Activated T-cell treated with anti-CD3 and anti-CD28 coated beads, Interleukin-2, amount 50 U/mL, for 4 hours (primary cell): Measurements from ENCODE around the gene CAV3. TPM values are rescaled to one million over a fixed set of nuclear protein-coding genes. Genes with fewer than 3 reads are reported as not detected.
A peak's percentile ranks its signal among the peaks of the same experiment; 100 is the strongest.

ENCODE experiments used
- ATAC-seq, 2 donors: fragments of 200-7000 bp; cut with Tn5 transposase; one replicate each; pipeline ENCODE4 v1.10.0; 2021
- DNase-seq: peaks from one replicate; pipeline ENCODE4 v3.0.0-alpha.2; 2020
- H3K27me3 Mint-ChIP-seq: one replicate; pipeline ENCODE4 v1.8.0; 2021; ENCODE audit warnings: low read depth, mixed read lengths
- H3K36me3 Mint-ChIP-seq: one replicate; pipeline ENCODE4 v1.8.0; 2022; ENCODE audit warnings: mixed read lengths; ENCODE audit not compliant: insufficient read depth
- H3K4me1 Mint-ChIP-seq: one replicate; pipeline ENCODE4 v1.8.0; 2021; ENCODE audit warnings: low read depth, mixed read lengths
- H3K4me3 Mint-ChIP-seq: one replicate; pipeline ENCODE4 v1.8.0; 2021; ENCODE audit warnings: mild to moderate bottlenecking, moderate library complexity, mixed read lengths
- H3K9me3 Mint-ChIP-seq: one replicate; pipeline ENCODE4 v1.8.0; 2021; ENCODE audit warnings: mixed read lengths
- total RNA-seq, 3 donors: library from RNA; stranded (reverse); gene quantifications; one replicate each; pipeline ENCODE4 v1.2.1, GENCODE V29; 2021

The CAV3 gene
- total RNA-seq, 3 donors from 2014 or later, result not detected

DNA sequence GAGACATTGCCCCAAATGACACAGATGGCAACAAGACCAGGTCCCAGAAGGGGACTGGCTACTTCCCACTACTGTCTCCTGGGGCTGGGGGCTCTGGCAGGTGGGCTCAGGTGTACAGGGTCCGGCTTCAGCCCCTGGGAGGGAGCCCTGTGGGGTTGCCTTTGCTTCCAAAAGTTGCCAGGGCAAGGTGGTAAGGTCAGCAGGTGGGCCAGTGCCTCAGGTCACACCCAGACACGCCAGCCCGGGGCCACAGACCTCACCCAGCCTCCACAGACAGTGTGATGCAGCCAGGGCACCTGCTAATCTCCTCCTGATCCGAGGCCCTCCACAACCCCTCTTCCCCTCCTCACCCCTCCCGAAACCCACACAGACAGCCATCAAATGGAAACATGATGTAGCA is 28.3 kb downstream of the CAV3 start:
- no peak for ATAC-seq
- H3K9me3 Mint-ChIP-seq, result no peaks in the 10 kb centered on the region
- no peak for DNase-seq
- H3K36me3 Mint-ChIP-seq, result no peaks in the 10 kb centered on the region
- peaks cover 1% of the 10 kb centered on the region for H3K27me3 Mint-ChIP-seq
- no peak overlapping the region for H3K4me3 Mint-ChIP-seq
- no peaks in the 10 kb centered on the region for H3K4me1 Mint-ChIP-seq

DNA sequence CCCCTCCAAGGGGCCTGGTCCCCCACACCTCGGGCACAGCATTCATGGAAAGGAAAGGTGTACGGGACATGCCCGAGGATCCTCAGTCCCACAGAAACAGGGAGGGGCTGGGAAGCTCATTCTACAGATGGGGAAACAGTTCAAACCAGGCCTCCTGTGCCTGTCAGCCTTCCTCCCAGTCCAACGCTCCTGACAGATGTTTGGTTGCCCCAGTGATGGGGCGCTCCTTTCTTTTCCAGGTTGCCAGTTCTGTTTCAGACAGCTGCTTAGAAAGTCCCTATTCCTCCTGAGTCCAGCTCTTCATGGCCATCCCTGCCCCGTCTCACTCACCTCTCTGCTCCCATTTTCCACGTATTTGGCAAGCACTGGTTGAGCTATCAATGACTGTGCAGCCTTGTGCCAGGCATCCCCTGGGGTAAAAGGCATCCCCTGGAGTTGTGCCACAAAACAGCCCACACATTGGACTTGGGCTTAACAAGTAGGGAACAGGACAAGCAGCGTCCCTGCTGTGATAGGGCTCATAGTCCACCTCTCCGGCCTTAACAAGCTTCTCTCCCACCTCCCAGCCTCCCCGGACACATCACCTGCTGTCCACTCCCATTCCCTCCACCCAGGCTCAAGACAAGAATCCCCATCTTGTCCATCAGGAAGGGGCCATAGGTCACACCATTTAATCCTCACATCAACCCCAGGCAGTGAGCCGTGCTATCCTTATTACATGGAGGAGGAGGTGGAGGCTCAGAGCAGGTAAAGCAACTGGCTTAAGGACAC is 29.2 kb downstream of the CAV3 start:
- no peaks in the 10 kb centered on the region for H3K9me3 Mint-ChIP-seq
- H3K27me3 Mint-ChIP-seq, result peaks cover 1% of the 10 kb centered on the region
- no peak for ATAC-seq
- no peaks in the 10 kb centered on the region for H3K36me3 Mint-ChIP-seq
- H3K4me1 Mint-ChIP-seq, result no peaks in the 10 kb centered on the region
- no peak overlapping the region for H3K4me3 Mint-ChIP-seq
- DNase-seq, result no peak

DNA sequence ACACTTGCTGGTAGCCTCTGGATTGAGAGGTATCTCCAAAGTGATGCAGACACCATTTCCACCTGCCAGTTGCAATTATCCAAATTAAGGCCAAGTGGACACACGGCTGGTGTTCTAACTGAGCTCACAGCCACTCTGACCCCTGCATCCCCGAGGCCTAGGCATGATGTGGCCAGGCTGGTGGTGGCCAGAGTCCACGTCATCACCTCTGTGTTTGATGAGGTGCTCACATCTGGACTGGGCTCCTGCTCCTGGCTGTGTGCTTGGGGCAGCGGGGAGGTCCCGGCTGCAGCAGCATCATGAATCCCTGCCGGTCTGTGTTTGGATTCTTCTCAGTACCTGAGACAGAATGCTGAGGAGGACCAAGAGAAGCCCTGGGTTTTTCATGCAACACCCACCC is 30.9 kb downstream of the CAV3 start:
- H3K9me3 Mint-ChIP-seq, result no peaks in the 10 kb centered on the region
- no peaks in the 10 kb centered on the region for H3K36me3 Mint-ChIP-seq
- H3K4me3 Mint-ChIP-seq, result no peak overlapping the region
- DNase-seq (no peak), ATAC-seq (no peak)
- H3K27me3 Mint-ChIP-seq, result peaks cover 16% of the 10 kb centered on the region
- peaks cover 12% of the 10 kb centered on the region for H3K4me1 Mint-ChIP-seq

DNA sequence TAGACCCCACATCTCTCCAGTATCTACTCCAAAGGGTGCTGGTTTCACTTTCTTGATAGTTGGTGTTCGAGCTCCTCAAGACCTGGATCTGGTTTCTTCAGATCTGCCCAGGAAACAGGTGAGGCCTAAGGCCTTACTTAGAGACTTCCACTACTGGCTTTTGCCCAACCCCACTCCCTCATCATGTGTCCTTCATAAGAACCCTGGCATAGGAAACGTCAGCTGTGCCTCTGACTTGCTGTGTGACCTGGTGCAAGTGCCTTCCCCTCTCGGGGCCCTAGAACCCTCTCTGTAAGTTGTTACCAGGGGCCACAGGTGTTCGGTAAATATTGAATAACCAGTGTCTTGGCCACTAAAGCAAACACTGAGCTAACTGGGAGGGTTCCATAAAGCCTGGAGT is 31.9 kb downstream of the CAV3 start:
- no peak for DNase-seq
- peaks cover 26% of the 10 kb centered on the region for H3K27me3 Mint-ChIP-seq
- H3K4me1 Mint-ChIP-seq, result peaks cover 16% of the 10 kb centered on the region

DNA sequence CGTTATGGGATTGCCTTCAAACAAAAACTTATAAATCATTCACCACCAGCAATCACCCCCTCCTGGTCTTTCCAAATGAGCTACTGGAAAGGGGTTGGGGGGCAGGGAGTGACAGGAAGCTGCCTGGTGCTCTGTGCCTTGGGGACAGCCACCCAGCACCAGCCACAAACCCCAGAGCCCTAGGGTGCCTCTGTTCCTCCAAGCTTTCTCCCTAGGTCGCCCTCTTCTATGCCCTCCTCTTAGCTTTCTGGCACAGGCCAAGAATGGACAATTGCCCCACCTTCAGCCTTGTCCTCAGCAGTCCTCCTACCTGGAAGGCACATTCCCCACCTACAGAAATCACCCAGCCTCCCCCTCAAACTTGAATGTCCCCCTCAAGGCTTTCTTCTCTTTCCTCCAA is 32.5 kb downstream of the CAV3 start:
- no peaks in the 10 kb centered on the region for H3K36me3 Mint-ChIP-seq
- H3K4me3 Mint-ChIP-seq, result no peak overlapping the region
- DNase-seq, result no peak
- peaks cover 29% of the 10 kb centered on the region for H3K27me3 Mint-ChIP-seq
- peaks cover 16% of the 10 kb centered on the region for H3K4me1 Mint-ChIP-seq
- no peak for ATAC-seq
- no peaks in the 10 kb centered on the region for H3K9me3 Mint-ChIP-seq

More for the DNA sequence above, 31.9 kb downstream of the CAV3 start:
- H3K4me3 Mint-ChIP-seq, result no peak overlapping the region
- no peak for ATAC-seq
- H3K9me3 Mint-ChIP-seq, result no peaks in the 10 kb centered on the region
- H3K36me3 Mint-ChIP-seq, result no peaks in the 10 kb centered on the region

DNA sequence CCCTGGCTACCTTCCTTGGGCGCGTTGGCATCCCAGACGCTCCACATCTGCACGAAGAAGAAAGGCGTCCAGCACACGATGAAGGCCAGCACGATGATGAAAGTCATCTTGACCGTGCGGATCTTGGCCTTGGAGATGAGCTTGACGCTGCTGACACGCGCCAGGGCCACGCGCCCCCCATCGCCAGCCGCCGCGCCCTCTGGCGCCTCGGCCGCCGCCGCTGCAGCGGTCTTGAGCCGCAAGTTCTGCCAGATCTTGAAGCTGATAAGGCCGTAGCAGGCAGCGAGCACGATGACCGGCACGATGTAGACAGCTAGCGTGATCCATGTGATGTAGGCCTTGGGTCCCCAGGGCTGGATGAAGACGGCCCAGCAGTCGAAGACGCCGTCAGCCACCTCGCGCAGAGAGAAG is 33.7 kb downstream of the CAV3 start:
- Mint-ChIP-seq H3K4me1 (peaks cover 16% of the 10 kb centered on the region), H3K36me3 (no peaks in the 10 kb centered on the region), H3K27me3 (peaks cover 34% of the 10 kb centered on the region), H3K9me3 (no peaks in the 10 kb centered on the region), H3K4me3 (no peak overlapping the region)
- ATAC-seq (no peak), DNase-seq (no peak)

DNA sequence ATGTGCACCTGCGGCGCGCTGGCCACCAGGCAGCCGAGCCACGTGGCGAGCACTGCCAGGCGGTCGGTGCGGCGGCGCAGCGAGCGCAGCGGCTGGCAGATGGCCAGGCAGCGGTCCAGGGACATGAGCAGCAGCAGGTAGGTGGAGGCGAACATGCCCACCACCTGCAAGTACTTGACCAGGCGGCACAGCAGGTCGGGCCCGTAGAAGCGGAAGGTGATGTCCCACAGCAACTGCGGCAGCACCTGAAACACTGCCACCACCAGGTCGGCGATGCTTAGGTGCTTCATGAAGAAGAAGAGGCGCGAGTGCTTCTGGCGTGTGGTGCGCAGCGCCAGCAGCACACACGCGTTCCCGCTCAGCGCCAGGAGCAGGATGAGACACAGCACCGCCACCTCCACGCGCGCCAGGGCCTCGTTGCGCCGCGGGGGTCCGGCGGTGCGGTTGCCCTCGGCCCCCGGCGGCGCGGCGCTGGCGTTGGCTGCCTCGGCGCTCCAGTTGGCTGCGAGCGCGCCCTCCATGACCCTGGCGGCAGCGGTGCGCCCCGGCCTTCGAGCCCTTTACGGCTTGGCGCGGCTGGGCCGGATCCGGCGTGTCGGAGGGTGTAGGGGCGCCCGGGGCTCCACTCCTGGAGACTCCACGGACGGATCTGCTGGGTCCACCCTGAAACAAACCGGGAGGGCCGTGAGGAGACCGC is 34.2 kb downstream of the CAV3 start:
- Mint-ChIP-seq H3K4me1 (peaks cover 16% of the 10 kb centered on the region), H3K4me3 (peak overlapping the region; percentile 31), H3K9me3 (no peaks in the 10 kb centered on the region), H3K36me3 (no peaks in the 10 kb centered on the region), H3K27me3 (peaks cover 34% of the 10 kb centered on the region)
- DNase-seq (no peak), ATAC-seq (peak; percentile 23 to 36)

DNA sequence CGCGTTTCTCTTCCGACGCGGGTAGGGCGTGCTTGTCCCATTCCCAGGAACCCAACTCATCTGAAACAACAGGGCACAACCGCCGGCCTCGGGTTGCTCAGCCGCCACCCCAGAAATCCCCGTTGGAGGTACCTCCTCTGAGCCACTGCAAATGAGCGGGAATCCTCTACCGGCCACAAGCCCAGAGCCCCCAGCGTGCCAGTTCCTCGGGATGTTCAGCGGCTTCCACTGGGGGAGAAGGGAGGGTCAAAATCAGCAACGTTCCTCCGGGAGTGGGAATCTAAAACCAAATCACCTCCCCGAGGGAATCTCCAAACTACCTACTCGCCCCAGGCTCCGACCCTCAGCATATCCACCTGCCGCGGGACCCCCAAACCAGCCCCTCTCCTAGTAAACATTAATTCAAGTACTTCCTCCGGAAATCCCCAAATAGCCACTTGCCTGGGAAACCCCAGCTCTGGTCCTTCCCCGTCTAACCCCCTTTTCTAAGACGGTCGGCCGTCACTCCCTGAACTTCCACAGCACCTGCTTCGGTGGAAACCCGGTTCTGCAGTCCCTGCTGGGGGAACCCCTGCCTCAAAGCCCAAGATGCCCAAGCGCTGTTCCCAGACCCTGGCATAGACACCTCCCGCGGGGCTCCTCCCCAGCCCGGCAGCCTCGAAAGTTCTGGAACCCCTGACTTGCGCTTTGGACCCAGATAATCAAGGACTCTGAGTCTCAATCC is 34.9 kb downstream of the CAV3 start:
- peaks cover 16% of the 10 kb centered on the region for H3K4me1 Mint-ChIP-seq
- ATAC-seq (no peak), DNase-seq (no peak)
- H3K27me3 Mint-ChIP-seq, result peaks cover 34% of the 10 kb centered on the region
- H3K4me3 Mint-ChIP-seq, result peak overlapping the region; percentile 63
- H3K9me3 Mint-ChIP-seq, result no peaks in the 10 kb centered on the region
- no peaks in the 10 kb centered on the region for H3K36me3 Mint-ChIP-seq

DNA sequence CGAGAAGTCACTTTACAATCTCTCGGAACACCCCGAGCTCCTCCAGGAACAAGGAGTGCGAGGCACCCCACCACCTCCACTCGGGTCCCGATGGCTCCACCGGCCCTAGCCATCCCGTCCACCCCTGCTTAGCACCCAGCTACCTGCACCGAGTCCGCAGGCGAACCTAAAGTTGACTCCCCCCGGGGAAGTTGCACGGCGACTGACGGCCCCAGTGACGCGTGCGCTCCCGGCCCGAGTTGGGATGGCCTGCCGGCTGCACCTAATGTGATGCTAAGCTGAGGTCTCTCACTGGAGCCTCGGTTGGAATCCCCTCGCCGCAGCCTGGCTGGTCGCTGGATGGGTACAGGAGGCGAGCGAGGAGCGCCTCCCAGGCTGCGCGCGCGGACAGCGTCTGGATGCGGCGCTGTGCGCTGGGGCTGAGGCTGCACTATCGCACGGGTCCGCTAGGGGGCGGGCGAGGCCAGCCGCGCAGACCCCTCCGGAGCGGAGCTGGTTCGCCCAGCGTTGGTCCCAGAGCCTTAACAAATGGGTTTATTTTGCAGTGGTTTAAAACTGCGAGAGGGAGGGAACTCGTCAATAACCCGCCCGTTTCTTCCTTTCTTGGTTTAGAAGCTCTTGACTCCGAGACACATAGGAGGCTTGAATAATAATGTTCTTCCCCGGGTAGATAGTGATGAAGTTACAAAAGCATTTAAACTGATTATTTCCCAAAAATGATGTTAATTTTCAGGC is 35.7 kb downstream of the CAV3 start, which contains the start of gene OXTR:
Gene OXTR (minus strand): TSS at position 526 of the 735 bp plus-strand sequence. CDS start 1,426 bp downstream, outside the sequence.
- Mint-ChIP-seq H3K9me3 (no peaks in the 10 kb centered on the region), H3K36me3 (no peaks in the 10 kb centered on the region), H3K4me3 (peak within 1 kb of the TSS; percentile 63), H3K4me1 (peaks cover 16% of the 10 kb centered on the region), H3K27me3 (peaks cover 34% of the 10 kb centered on the region)
- peak; percentile 86 to 88 for ATAC-seq
- peak; percentile 27 for DNase-seq

DNA sequence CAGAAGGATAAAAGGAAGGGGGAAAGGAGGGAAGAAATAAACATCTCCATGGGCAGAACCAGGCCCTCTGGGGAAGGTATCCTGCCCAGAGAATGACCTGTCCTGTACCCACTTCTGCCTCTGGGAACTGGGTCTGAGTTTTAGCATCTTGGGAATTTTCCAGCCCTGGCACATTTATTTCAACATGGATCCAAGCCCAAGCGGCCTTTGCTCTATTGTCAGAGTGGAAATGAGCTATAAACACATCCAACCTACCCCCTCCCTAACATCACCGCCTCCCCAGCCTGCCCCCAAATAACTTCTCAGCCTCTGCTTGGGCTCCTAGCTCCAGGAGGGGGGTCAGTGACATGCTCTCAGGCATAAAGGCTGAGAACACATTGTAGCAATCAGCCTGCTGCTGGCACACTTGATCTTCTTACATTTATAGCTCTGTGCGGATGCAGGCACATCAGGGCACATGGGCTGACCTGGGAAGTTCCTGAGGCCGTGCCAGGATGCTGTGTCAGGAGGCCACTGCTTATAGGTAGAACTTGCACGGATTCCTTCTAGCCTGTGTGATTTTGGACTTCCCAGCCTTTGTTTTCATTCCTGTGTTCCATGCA is 40.4 kb downstream of the CAV3 start:
- Mint-ChIP-seq H3K4me3 (no peak overlapping the region), H3K9me3 (no peaks in the 10 kb centered on the region), H3K27me3 (peaks cover 27% of the 10 kb centered on the region), H3K4me1 (peaks cover 8% of the 10 kb centered on the region), H3K36me3 (no peaks in the 10 kb centered on the region)
- ATAC-seq (no peak), DNase-seq (no peak)

DNA sequence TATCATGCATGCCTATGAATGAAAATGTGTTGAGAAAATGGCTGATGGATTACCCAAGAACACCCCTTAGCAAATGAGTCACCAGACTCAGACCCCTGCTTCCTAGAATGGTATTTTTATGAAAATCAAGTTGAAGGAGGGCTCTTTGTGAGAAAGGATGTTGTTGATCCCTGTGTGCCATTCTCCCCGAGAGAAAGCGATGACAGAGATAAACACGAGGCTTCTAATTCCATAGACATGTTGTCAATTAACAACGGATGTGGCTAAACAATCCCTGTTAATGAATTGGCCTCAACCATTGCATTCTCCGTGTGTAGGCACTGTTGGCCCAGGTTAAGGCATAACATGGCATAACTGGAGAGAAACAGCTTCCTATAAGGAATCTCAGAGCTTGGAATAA is 41.6 kb downstream of the CAV3 start:
- H3K27me3 Mint-ChIP-seq, result peaks cover 15% of the 10 kb centered on the region
- no peak for DNase-seq

DNA sequence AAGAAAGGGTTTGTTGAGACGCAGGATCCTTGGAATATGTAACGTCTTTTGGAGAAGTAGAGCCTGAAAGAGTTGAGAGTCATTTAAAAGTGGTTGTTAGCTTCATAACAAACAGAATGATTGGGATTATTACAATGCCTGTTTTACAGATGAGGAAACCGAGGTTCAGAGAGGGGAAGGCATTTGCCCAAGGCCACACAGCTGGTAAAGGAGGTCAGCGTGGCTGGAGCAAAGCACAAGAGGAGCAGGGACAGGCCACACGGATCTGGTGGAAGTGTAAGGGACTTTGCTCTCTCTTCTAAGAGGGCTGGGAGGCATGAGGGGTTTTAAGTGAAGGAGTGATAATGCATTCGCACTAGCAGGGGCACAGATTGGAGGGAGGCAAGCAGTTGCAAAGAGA is 42.0 kb downstream of the CAV3 start:
- no peaks in the 10 kb centered on the region for H3K36me3 Mint-ChIP-seq
- H3K4me3 Mint-ChIP-seq, result no peak overlapping the region
- H3K9me3 Mint-ChIP-seq, result no peaks in the 10 kb centered on the region
- ATAC-seq (no peak), DNase-seq (no peak)
- H3K27me3 Mint-ChIP-seq, result peaks cover 11% of the 10 kb centered on the region
- H3K4me1 Mint-ChIP-seq, result no peaks in the 10 kb centered on the region

More for the DNA sequence above, 41.6 kb downstream of the CAV3 start:
- H3K36me3 Mint-ChIP-seq, result no peaks in the 10 kb centered on the region
- H3K9me3 Mint-ChIP-seq, result no peaks in the 10 kb centered on the region
- ATAC-seq, result no peak
- no peaks in the 10 kb centered on the region for H3K4me1 Mint-ChIP-seq
- no peak overlapping the region for H3K4me3 Mint-ChIP-seq

DNA sequence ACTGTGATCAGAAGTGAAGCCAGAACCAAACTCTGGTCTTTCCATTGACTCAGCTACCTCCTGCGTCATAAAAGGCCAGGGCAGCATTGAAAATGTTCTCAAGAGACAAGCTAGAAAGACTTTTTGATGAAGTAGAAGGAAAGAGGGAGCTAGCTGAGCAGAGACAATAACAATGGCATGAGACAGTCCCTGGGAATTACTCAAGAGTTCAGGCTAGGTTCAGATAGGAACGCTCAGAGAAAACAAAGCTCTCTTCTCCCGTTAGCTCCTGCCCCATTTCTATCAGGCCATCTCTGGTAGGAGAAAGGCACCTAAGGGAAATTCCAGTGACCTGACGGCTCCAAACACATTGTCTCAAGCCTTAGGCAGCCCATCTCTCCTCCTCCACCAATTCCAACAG is 42.8 kb downstream of the CAV3 start:
- Mint-ChIP-seq H3K4me1 (no peaks in the 10 kb centered on the region), H3K27me3 (peaks cover 8% of the 10 kb centered on the region), H3K4me3 (no peak overlapping the region), H3K9me3 (no peaks in the 10 kb centered on the region), H3K36me3 (no peaks in the 10 kb centered on the region)
- no peak for ATAC-seq
- DNase-seq, result no peak
